ENCODE data around the gene NKAIN2.
"Not testable (repeated sequence)": the region's sequence is repeated elsewhere in the genome, so short reads cannot be mapped to it uniquely, and the experiment has no call there.

NKAIN2 gene

GRCh38 chr6:124119596-124119995, 315.9 kb downstream of the NKAIN2 start:
- peak; percentile 60 for DNase-seq

- no peak for DNase-seq
Observed at GRCh38 chr6:124123617-124124209, 320.0 kb downstream of the NKAIN2 start.

GRCh38 chr6:124131259-124131658, 327.6 kb downstream of the NKAIN2 start:
- no peak for DNase-seq

GRCh38 chr6:124131779-124132178, 328.1 kb downstream of the NKAIN2 start:
- no peak for DNase-seq

DNA sequence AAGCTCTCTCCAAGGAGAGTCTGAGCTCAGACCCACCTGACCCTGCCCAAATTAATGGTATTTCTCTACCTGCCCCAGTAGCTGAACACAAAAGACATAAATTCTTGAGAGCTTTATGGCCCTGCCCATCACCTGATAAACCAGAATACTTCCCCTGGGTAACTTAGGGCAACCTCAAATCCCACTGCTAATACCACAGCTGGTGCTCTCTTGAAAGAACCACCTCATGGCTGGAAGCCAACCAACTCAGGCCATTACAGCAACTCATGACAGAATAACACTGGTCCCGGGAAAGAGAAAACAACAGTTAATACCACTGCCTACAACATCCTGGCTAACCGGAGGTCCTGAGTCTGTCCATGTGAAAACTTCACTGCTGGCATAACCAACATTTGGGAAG, 328.6 kb downstream of the NKAIN2 start:
- DNase-seq, result no peak

- no peak for DNase-seq
Observed at GRCh38 chr6:124142852-124143251, 339.2 kb downstream of the NKAIN2 start.

GRCh38 chr6:124143435-124143834, 339.8 kb downstream of the NKAIN2 start:
- DNase-seq, result no peak

DNA sequence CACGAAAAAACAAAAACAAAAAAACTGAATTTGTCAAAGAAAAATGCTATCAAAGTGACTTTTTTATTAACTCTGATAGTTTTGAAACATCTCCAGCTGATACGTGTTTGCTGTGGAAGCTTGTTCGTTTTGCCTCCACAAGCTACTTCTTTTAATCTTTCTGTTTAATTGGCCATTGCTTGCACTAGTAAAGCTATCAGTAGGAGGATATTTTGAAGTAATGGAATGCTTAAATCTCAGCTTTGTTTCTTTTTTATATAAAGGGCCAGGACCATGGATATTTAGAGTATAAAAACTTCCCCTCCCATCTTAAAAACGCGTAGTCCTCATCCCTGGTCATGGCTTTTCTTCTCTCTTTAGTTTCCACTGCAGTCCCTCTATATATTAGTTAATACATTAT, 344.0 kb downstream of the NKAIN2 start:
- DNase-seq, result no peak

GRCh38 chr6:124148236-124148957, 344.7 kb downstream of the NKAIN2 start:
- DNase-seq, result no peak

DNA sequence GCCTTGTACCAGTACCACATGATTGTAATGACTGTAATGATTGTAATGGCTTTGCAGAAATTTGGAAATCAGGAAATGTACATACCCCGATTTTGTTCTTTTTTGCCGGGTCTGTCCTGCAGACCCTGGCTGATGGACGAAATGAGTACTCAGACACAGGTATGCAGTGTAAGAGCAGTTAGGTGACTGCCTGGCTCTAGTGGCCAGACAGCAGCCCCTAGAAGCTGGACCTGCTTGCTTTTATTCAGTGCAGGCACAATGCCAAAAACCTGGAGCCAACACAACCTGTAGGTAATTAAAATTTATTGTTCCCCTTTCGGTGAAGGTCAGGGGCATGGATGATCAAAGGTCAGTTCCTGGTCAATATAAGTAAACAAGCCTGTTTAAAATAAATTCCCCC, 346.0 kb downstream of the NKAIN2 start:
- no peak for DNase-seq

DNA sequence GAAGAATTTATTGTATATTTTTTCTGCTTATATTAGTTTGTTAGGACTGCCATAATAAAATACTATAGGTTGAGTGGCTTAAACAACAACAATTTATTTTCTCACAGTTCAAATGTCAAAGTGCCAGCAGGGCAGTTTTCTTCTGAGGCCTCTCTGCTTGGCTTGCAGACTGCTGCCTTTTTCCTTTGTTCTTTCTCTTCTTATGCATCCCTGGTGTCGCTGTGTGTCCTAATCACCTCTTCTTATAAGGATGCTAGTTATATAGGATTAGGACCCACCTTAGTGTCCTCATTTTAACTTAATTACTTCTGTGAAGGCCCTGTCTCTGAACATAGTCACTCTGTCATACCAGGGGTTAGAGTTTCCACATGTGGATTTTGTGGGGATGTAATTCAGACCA, 354.4 kb downstream of the NKAIN2 start:
- no peak for DNase-seq

GRCh38 chr6:124163676-124164075, 360.0 kb downstream of the NKAIN2 start:
- DNase-seq, result no peak

GRCh38 chr6:124164343-124164742, 360.7 kb downstream of the NKAIN2 start:
- no peak for DNase-seq

DNA sequence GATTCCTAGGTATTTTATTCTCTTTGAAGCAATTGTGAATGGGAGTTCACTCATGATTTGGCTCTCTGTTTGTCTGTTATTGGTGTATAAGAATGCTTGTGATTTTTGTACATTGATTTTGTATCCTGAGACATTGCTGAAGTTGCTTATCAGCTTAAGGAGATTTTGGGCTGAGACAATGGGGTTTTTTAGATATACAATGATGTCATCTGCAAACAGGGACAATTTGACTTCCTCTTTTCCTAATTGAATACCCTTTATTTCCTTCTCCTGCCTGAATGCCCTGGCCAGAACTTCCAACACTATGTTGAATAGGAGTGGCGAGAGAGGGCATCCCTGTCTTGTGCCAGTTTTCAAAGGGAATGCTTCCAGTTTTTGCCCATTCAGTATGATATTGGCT, 363.6 kb downstream of the NKAIN2 start:
- not testable (repeated sequence) for DNase-seq

DNA sequence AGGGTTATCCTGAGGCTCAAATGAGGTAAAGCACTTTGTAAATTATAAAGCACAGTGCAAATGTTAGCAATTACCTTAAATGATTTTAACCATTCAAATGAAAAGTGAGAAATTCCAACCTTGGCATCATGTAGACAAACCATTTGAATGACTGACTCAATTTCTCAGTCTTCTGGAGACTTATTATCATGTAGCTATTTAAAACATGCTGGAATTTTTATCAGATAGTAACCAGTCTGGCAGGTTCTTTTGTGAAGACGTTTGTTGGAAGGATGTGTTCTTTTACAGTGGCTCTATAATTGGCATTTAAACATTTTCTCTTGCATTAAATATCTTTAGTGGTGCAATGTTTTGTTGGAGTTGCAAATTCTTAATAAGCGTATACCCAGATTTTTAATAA, 386.6 kb downstream of the NKAIN2 start:
- no peak for DNase-seq

GRCh38 chr6:124193132-124193531, 389.5 kb downstream of the NKAIN2 start:
- DNase-seq, result no peak

- DNase-seq, result no peak
Observed at GRCh38 chr6:124197148-124197547, 393.5 kb downstream of the NKAIN2 start.

DNA sequence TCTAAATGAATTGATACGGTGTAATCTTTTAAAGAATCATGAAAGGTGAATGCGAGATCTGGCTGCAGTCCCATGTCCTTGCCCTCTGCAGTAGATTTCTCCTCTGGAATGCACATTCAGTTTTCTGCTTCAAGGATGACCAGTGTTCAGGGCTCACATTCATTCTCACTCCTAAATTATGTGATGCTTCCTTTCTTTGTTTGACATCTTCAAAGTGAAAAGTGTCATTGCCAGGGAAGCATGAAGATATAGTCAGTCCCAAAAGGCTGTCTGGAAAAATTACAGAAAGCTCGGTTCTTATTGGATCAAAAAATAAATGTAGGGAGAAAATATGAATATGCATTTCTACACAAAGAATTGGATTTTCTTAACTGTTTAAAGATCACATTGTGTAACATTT, 395.6 kb downstream of the NKAIN2 start:
- DNase-seq, result no peak

GRCh38 chr6:124200661-124201060, 397.0 kb downstream of the NKAIN2 start:
- peak; percentile 37 for DNase-seq

DNA sequence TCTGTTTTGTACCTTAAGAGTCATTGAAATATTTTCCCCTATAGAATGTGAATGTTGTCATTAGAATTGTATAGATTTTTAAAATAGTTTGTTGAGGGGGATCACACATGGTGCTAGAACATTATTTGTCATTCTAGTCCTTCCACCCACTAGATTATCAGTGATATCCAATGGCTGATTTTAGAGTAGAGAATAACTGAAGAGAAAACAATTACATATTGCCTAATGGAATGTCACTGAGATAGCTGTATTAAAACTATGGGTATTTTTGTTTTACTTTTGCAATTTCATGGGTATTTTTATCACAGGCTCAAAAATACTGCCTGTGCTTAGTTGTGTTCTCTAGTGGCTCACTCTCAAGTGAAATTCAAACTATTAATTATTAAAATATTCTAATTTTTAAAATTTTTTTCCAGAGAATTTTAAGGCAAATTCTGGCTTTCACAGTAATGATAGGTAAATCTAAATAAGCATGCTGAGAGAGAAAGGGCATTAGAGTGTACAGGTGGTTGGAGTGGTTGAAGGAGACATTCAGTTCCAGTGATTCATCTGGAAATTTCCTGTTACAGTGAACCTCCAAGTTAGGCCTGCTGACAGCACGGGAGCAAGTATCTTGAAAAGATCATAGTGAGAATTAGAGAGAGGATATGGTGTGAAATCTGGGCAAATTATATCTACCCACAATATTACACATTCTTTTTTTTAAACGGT, 399.6 kb downstream of the NKAIN2 start:
- DNase-seq, result no peak

DNA sequence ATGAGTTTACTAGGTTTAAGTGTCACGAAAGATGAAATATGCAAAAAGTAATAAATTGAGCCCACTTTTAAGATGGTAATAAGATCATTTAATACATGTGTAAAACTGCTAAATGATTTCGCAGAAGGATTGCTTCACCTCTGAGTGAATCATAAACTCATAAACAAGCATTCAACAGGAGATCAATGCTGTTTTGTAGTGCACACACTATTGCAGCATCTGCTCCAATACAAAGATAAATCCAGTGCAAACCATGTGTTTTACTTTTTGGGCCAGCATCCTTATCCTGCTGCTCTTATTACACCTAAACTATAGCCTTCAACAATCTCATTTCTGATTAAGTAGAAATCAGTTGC, 400.1 kb downstream of the NKAIN2 start:
- DNase-seq, result no peak

DNA sequence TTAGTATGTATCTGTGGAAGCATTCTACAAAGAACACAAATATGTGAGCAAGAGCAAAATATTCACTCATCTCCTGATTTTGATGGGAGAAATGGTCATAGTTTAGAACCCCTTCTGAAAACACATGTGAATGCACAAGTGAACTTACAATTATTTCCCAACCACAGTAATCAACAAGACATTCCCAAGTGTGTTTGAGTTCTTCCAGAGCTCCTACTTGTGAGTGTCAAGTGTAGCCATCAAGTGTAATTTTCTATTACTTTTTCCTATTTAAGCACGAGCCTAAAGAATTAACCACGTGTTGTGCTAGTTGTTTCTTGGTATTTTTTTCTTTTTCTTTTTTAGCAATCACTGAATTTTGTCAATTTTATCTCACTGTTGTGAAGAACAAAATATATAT, 402.3 kb downstream of the NKAIN2 start:
- no peak for DNase-seq

DNA sequence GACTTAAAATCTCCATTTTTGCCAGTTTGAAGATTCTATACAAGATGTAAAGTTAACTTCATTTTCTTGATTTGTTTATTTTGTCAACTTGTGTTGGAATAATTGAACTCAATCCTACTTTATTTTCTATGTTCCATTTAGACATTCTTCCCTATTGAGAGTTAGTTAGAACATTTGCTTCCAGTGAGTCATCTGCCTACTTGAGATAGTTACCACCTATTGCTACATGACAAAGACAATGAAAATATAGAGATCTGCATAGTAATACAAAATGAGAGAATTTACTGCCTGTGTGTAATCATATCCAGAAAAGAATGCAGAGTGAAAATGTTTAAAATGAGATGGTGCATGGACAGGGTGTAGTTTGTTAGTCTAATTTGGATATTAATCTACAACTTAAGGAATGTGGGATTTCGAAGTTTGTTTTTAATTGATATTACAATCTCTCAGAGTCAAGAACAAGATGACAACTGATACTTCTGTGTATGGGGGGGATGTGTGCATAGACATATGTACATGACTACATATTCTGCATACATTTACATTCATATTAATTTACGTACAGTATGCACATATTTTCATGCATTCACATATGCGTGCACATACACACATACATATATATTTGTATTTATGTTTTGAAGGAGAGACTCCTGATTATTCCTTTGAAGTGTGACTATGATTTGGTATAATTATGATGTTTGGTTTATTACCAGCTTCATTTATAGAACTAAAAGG, 420.1 kb downstream of the NKAIN2 start:
- no peak for DNase-seq

GRCh38 chr6:124226396-124226795, 422.7 kb downstream of the NKAIN2 start:
- DNase-seq, result no peak
